Left lobe of liver (tissue), 2 donors: Measurements from ENCODE around the gene TAOK2. TPM values are rescaled to one million over a fixed set of nuclear protein-coding genes. Genes with fewer than 3 reads are reported as not detected.
A peak's percentile ranks its signal among the peaks of the same experiment; 100 is the strongest.

Experiments
- ATAC-seq: fragments of 200-7000 bp; cut with Tn5 transposase; one replicate; pipeline ENCODE4 v1.9.1; 2020; ENCODE audit warnings: mild to moderate bottlenecking, moderate library complexity
- DNase-seq: peaks from one replicate; pipeline ENCODE4 v3.0.0-alpha.2; 2020; ENCODE audit warnings: low spot score
- total RNA-seq: library from RNA; stranded (reverse); gene quantifications from one replicate; pipeline ENCODE4 v1.2.1, GENCODE V29; 2021
- donor health status: DM: no; HTN: no; CAD: no; lungs with moderate emphysema.
- donor health status: DM: no; HTN: yes; CAD: no.

The TAOK2 gene
- total RNA-seq, 1 donor from 2014 or later = 21.1 TPM

- DNase-seq = no peak
- peak; percentile 33 for ATAC-seq
Observed at GRCh38 chr16:29962344-29962994, 11.2 kb upstream of the TAOK2 start.

- DNase-seq (no peak), ATAC-seq (no peak)
Observed at GRCh38 chr16:29963021-29963743, 10.5 kb upstream of the TAOK2 start.

- no peak for ATAC-seq
- DNase-seq = no peak
Observed at GRCh38 chr16:29968205-29968604, 5.5 kb upstream of the TAOK2 start.

GRCh38 chr16:29971304-29971703, 2.4 kb upstream of the TAOK2 start:
- DNase-seq (no peak), ATAC-seq (no peak)

GRCh38 chr16:29972500-29972899, 1.2 kb upstream of the TAOK2 start:
- ATAC-seq (no peak), DNase-seq (no peak)

GRCh38 chr16:29972992-29973383, 680 bp upstream of the TAOK2 start:
- ATAC-seq (no peak), DNase-seq (no peak)

- DNase-seq (no peak), ATAC-seq (no peak)
Observed at GRCh38 chr16:29974291-29975133, 844 bp downstream of the TAOK2 start.

- no peak for ATAC-seq
- DNase-seq = no peak
Observed at GRCh38 chr16:29975134-29975538, 1.5 kb downstream of the TAOK2 start.

- ATAC-seq = no peak
- no peak for DNase-seq
Observed at GRCh38 chr16:29975811-29976511, 2.3 kb downstream of the TAOK2 start.

- DNase-seq = no peak
- no peak for ATAC-seq
Observed at GRCh38 chr16:29977063-29977825, 3.6 kb downstream of the TAOK2 start.

- ATAC-seq (no peak), DNase-seq (no peak)
Observed at GRCh38 chr16:29978081-29978480, 4.4 kb downstream of the TAOK2 start.

- DNase-seq (no peak), ATAC-seq (no peak)
Observed at GRCh38 chr16:29978564-29979270, 5.0 kb downstream of the TAOK2 start.

GRCh38 chr16:29982560-29983419, 9.1 kb downstream of the TAOK2 start:
- DNase-seq = no peak
- ATAC-seq = no peak

GRCh38 chr16:29983420-29984136, 9.9 kb downstream of the TAOK2 start:
- ATAC-seq = no peak
- no peak for DNase-seq

GRCh38 chr16:29984137-29984763, 10.6 kb downstream of the TAOK2 start:
- no peak for ATAC-seq
- DNase-seq = no peak

- no peak for DNase-seq
- no peak for ATAC-seq
Observed at GRCh38 chr16:29984764-29985147, 11.1 kb downstream of the TAOK2 start.

- no peak for ATAC-seq
- DNase-seq = no peak
Observed at GRCh38 chr16:29985271-29985811, 11.7 kb downstream of the TAOK2 start.
